Cardiac fibroblast (primary cell): ENCODE data around the gene CHRND.

ENCODE experiments used
- DNase-seq, 2 donors: peaks; one replicate each; pipeline versions ENCODE4 v3.0.0 to v3.0.0-alpha.2; 2010; ENCODE audit warnings: low read depth in 2 of 2
- H3K4me3 ChIP-seq, 2 donors: replicated peaks in 1 of 2; 1 replicate in 1 of 2; 2 replicates in 1 of 2; pipeline ENCODE4 v1.5.1; 2011; ENCODE audit warnings: low read depth in 2 of 2, low read length in 2 of 2, mild to moderate bottlenecking in 2 of 2, moderate library complexity in 1 of 2
- CTCF ChIP-seq: IDR thresholded peaks from one replicate; pipeline ENCODE4 v1.5.1; 2011; ENCODE audit warnings: low read depth, mild to moderate bottlenecking, low read length, inconsistent platforms

CHRND gene

GRCh38 chr2:232574674-232575403, 48.9 kb downstream of the CHRND start:
- TF ChIP-seq CTCF: no peak
- H3K4me3 ChIP-seq: no peak overlapping the region
- DNase-seq: no peak

DNA sequence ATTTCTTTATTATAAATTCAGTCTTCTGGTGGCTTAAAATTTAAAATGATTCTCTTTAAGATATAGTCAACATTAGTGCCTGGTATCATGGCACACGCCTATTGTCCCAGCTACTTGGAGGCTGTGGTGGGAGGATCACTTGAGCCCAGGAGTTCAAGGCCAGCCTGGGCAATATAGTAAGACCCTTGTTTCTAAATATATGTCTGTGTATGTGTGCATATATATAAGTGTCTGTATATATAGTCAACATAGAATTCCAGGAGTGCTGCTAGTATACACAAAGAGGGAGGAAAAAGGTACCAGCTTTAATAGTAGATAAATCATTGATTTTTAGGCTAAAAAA, 49.4 kb downstream of the CHRND start:
- no peak for DNase-seq
- no peak for TF ChIP-seq CTCF
- no peak overlapping the region for H3K4me3 ChIP-seq

GRCh38 chr2:232576995-232577394, 51.0 kb downstream of the CHRND start:
- DNase-seq: peak; percentile 14 to 26
- no peak overlapping the region for H3K4me3 ChIP-seq
- TF ChIP-seq CTCF: no peak

- DNase-seq: no peak
- no peak overlapping the region for H3K4me3 ChIP-seq
- TF ChIP-seq CTCF: no peak
Observed at GRCh38 chr2:232577841-232578240, 51.9 kb downstream of the CHRND start.

GRCh38 chr2:232578626-232579025, 52.7 kb downstream of the CHRND start:
- H3K4me3 ChIP-seq: no peak overlapping the region
- no peak for DNase-seq
- no peak for TF ChIP-seq CTCF

DNA sequence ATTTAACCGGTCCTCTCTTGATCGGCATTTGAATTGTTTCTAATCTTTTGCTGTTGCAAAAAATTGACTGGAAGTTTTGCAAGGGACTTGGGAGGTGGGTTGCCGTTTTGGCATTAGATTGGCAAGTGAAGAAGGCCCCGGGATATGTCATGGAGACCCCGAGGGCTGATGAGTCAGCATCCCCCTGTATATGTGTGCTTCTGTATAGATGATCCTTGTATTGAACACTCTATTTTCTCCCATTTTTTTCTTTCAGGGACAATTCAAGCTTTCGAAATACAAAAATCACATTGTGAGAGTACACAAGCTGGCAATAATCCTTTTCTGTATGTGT, 54.7 kb downstream of the CHRND start:
- no peak overlapping the region for H3K4me3 ChIP-seq
- no peak for TF ChIP-seq CTCF
- DNase-seq: no peak

DNA sequence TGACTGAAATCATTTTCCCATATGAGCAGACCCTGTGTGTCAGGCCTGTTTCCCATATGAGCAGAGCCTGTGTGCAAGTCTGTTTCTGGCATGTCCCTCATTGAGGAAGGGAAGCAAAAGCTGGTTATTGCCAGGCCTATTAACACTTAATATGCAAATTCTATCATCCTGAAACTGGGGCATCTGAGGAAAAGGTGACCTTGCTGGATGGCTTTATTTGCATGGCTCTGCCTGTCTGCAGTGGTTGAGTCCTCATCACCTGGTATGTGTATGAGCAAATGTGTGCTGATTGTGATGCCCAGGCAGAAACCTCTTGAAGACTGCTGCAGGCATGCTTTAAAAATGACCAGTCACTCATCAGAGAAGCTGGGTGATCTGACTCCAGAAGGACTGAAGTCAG, 55.8 kb downstream of the CHRND start:
- H3K4me3 ChIP-seq: no peak overlapping the region
- no peak for DNase-seq
- TF ChIP-seq CTCF: no peak
